GM23338 (cell line): ENCODE results near the gene KRTAP9-8. TPM values are rescaled to one million over a fixed set of nuclear protein-coding genes. Genes with fewer than 3 reads are reported as not detected.

Source experiments
- ATAC-seq: fragments of 200-7000 bp; cut with Tn5 transposase; 3 replicates; pipeline ENCODE4 v1.9.1; 2020
- DNase-seq: peaks from one replicate; pipeline ENCODE4 v3.0.0-alpha.2; 2015; ENCODE audit warnings: low spot score
- H2AFZ ChIP-seq: fragments of 200-600 bp; sonication (generic); 2 replicates; pipeline ENCODE4 v1.8.0; 2016; ENCODE audit warnings: antibody characterized with exemption, mild to moderate bottlenecking, moderate library complexity
- H3F3A ChIP-seq: fragments of 200-600 bp; sonication (generic); replicated peaks from 2 replicates; pipeline ENCODE4 v1.8.0; 2017; ENCODE audit warnings: antibody characterized with exemption, mixed run types, low read depth
- H3K27ac ChIP-seq: fragments of 200-600 bp; sonication (generic); 2 replicates; pipeline ENCODE4 v1.6.1; 2016; ENCODE audit warnings: low read depth
- H3K27me3 ChIP-seq: fragments of 200-600 bp; sonication (generic); 2 replicates; pipeline ENCODE4 v1.8.0; 2016; ENCODE audit warnings: mild to moderate bottlenecking, mixed run types, moderate library complexity; ENCODE audit not compliant: insufficient read depth
- H3K36me3 ChIP-seq: fragments of 200-600 bp; sonication (generic); 2 replicates; pipeline ENCODE4 v1.8.0; 2016; ENCODE audit warnings: mild to moderate bottlenecking; ENCODE audit not compliant: insufficient read depth
- H3K4me1 ChIP-seq: fragments of 200-600 bp; sonication (generic); 2 replicates; pipeline ENCODE4 v1.8.0; 2016; ENCODE audit warnings: mild to moderate bottlenecking, moderate library complexity; ENCODE audit not compliant: insufficient read depth
- H3K4me2 ChIP-seq: fragments of 200-600 bp; sonication (generic); 2 replicates; pipeline ENCODE4 v1.7.1; 2017; ENCODE audit warnings: mixed run types
- H3K4me3 ChIP-seq: fragments of 200-600 bp; sonication (generic); 2 replicates; pipeline ENCODE4 v1.6.1; 2016; ENCODE audit warnings: mixed run types
- H3K79me2 ChIP-seq: fragments of 200-600 bp; sonication (generic); replicated peaks from 2 replicates; pipeline ENCODE4 v1.8.0; 2017; ENCODE audit warnings: mild to moderate bottlenecking; ENCODE audit not compliant: insufficient read depth
- H3K9me2 ChIP-seq: fragments of 200-600 bp; sonication (generic); 2 replicates; pipeline ENCODE4 v1.8.0; 2017; ENCODE audit not compliant: insufficient read depth
- H4K20me1 ChIP-seq: fragments of 200-600 bp; sonication (generic); replicated peaks from 2 replicates; pipeline ENCODE4 v1.8.0; 2017; ENCODE audit warnings: mild to moderate bottlenecking; ENCODE audit not compliant: insufficient read depth
- H3K27ac Mint-ChIP-seq: 2 replicates; pipeline ENCODE4 v1.8.0; 2020; ENCODE audit warnings: inconsistent platforms, mild to moderate bottlenecking, moderate library complexity, mixed read lengths
- H3K27me3 Mint-ChIP-seq: 3 replicates; pipeline ENCODE4 v1.8.0; 2022; ENCODE audit warnings: low read depth, mild to moderate bottlenecking, moderate library complexity, mixed read lengths, inconsistent platforms; ENCODE audit not compliant: insufficient read depth, poor library complexity
- H3K36me3 Mint-ChIP-seq: 3 replicates; pipeline ENCODE4 v1.8.0; 2021; ENCODE audit warnings: low read depth, mild to moderate bottlenecking, inconsistent platforms, moderate library complexity, mixed read lengths
- H3K4me1 Mint-ChIP-seq: 3 replicates; pipeline ENCODE4 v1.8.0; 2020; ENCODE audit warnings: mild to moderate bottlenecking, inconsistent platforms, mixed read lengths
- H3K4me3 Mint-ChIP-seq: 3 replicates; pipeline ENCODE4 v1.8.0; 2021; ENCODE audit warnings: moderate library complexity, mild to moderate bottlenecking, inconsistent platforms, mixed read lengths
- H3K9me3 Mint-ChIP-seq: 3 replicates; pipeline ENCODE4 v1.8.0; 2020; ENCODE audit warnings: moderate library complexity, mild to moderate bottlenecking, inconsistent platforms, mixed read lengths
- CREB1 ChIP-seq: fragments of 250-450 bp; sonication (Bioruptor Pico); IDR thresholded peaks from 2 replicates; pipeline ENCODE4 v1.5.0; 2020; ENCODE audit warnings: low read depth, mild to moderate bottlenecking, moderate library complexity
- EZH2 ChIP-seq: fragments of 200-600 bp; sonication (generic); IDR thresholded peaks from one replicate; pipeline ENCODE4 v1.8.0; 2017; ENCODE audit warnings: antibody characterized with exemption, mild to moderate bottlenecking, low read depth; ENCODE audit not compliant: unreplicated experiment
- EZH2phosphoT487 ChIP-seq: fragments of 200-600 bp; sonication (generic); IDR thresholded peaks from one replicate; pipeline ENCODE4 v1.8.1; 2018; ENCODE audit warnings: antibody characterized with exemption; ENCODE audit not compliant: unreplicated experiment
- JUNB ChIP-seq: IDR thresholded peaks from one replicate; pipeline ENCODE4 v1.6.1; 2016; ENCODE audit warnings: antibody characterized with exemption; ENCODE audit not compliant: unreplicated experiment
- NANOG ChIP-seq: IDR thresholded peaks from 2 replicates; pipeline ENCODE4 v1.6.1; 2016; ENCODE audit warnings: antibody characterized with exemption, borderline replicate concordance
- POLR2AphosphoS5 ChIP-seq: IDR thresholded peaks from 2 replicates; pipeline ENCODE4 v1.6.1; 2016; ENCODE audit warnings: antibody characterized with exemption, low read depth
- STAT1 ChIP-seq: IDR thresholded peaks from one replicate; pipeline ENCODE4 v1.6.1; 2016; ENCODE audit warnings: antibody characterized with exemption; ENCODE audit not compliant: unreplicated experiment
- ZNF114 ChIP-seq: fragments of 250-450 bp; sonication (Bioruptor Pico); IDR thresholded peaks from 2 replicates; pipeline ENCODE4 v1.5.0; 2020; ENCODE audit warnings: mild to moderate bottlenecking, moderate library complexity
- ZNF331 ChIP-seq: fragments of 250-450 bp; sonication (Bioruptor Pico); IDR thresholded peaks from 2 replicates; pipeline ENCODE4 v1.5.0; 2020; ENCODE audit warnings: low read depth, mild to moderate bottlenecking, moderate library complexity
- polyA plus RNA-seq: library from polyadenylated mRNA; unstranded; fragments of >200 nt; fragmentation: Nextera tagmentation; extraction: Ambion mirVana; gene quantifications from 2 replicates; pipeline ENCODE4 v1.2.1, GENCODE V29; 2016
- total RNA-seq: library from RNA; depleted of rRNA; stranded (reverse); fragments of >200 nt; shearing (Covaris generic); gene quantifications from 2 replicates; pipeline ENCODE4 v1.2.3, GENCODE V29; 2014
- TF ChIP-seq, protein P1 (sequence below): fragments of 250-450 bp; sonication (Bioruptor Pico); IDR thresholded peaks from 2 replicates; pipeline ENCODE4 v1.5.0; 2020; ENCODE audit warnings: mild to moderate bottlenecking, moderate library complexity
- TF ChIP-seq, protein P2 (sequence below), 2 experiments: fragments of 200-600 bp in 1 of 2; sonication (generic) in 1 of 2; conservative IDR thresholded peaks; 2 replicates each; pipeline versions ENCODE4 v1.5.1 to v1.6.1; 2016 to 2017; ENCODE audit warnings: antibody characterized with exemption in 2 of 2, low read depth in 2 of 2, mild to moderate bottlenecking in 2 of 2, moderate library complexity in 1 of 2
- TF ChIP-seq, protein P3 (sequence below): IDR thresholded peaks from one replicate; pipeline ENCODE4 v1.6.1; 2018; ENCODE audit warnings: antibody characterized with exemption; ENCODE audit not compliant: unreplicated experiment
- TF ChIP-seq, protein P4 (sequence below): IDR thresholded peaks from 2 replicates; pipeline ENCODE4 v1.6.1; 2016; ENCODE audit warnings: antibody characterized with exemption

The KRTAP9-8 gene
- total and polyA plus RNA-seq, 2 experiments from 2014 or later: not detected

DNA sequence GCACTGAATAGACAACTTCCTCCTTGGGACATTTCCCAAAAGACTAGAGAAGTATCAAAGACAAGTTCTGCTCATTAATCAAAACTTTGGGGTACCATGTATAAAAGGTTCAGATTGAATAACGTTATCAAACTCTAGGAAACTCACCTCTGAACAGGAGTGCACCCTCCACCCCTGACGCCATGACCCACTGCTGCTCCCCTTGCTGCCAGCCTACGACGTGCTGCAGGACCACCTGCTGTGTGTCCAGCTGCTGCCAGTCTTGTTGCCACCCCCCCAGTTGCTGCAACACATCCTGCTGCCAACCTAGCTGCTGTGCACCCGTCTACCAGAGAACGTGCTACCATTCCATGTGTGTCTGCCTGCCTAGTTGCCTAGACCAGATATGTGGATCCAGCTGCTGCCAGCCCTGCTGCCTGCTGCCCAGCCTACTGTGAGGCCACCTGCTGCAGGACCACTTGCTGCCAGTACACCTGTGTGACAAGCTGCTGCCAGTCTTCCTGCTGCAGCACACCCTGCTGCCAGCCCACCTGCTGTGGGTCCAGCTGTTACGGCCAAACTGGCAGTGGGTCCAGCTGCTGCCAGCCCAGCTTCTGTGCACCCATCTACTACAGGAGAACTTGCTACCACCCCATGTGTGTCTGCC, 25.2 kb upstream of the KRTAP9-8 start:
- Mint-ChIP-seq H3K27me3 (peaks cover 5% of the 10 kb centered on the region), H3K4me3 (no peak overlapping the region), H3K36me3 (0 out of 3 replicates have a peak, but pooled peaks cover 4% of the 10 kb centered on the region), H3K27ac (no peak overlapping the region; the same call in 1 of the 2 replicates), H3K4me1 (no peaks in the 10 kb centered on the region), H3K9me3 (peaks cover 8% of the 10 kb centered on the region; the same call in 2 of the 3 replicates)
- H3K4me1 ChIP-seq: no peaks in the 10 kb centered on the region
- ATAC-seq (no peak), DNase-seq (no peak)
- TF ChIP-seq CREB1 (CRISPR knock-in tag) (no peak), EZH2phosphoT487 (no peak), STAT1 (no peak), EZH2 (no peak), ZNF331 (CRISPR knock-in tag) (no peak), ZNF114 (CRISPR knock-in tag) (no peak), NANOG (no peak), POLR2AphosphoS5 (no peak), JUNB (no peak)
- TF ChIP-seq, protein P1, sequence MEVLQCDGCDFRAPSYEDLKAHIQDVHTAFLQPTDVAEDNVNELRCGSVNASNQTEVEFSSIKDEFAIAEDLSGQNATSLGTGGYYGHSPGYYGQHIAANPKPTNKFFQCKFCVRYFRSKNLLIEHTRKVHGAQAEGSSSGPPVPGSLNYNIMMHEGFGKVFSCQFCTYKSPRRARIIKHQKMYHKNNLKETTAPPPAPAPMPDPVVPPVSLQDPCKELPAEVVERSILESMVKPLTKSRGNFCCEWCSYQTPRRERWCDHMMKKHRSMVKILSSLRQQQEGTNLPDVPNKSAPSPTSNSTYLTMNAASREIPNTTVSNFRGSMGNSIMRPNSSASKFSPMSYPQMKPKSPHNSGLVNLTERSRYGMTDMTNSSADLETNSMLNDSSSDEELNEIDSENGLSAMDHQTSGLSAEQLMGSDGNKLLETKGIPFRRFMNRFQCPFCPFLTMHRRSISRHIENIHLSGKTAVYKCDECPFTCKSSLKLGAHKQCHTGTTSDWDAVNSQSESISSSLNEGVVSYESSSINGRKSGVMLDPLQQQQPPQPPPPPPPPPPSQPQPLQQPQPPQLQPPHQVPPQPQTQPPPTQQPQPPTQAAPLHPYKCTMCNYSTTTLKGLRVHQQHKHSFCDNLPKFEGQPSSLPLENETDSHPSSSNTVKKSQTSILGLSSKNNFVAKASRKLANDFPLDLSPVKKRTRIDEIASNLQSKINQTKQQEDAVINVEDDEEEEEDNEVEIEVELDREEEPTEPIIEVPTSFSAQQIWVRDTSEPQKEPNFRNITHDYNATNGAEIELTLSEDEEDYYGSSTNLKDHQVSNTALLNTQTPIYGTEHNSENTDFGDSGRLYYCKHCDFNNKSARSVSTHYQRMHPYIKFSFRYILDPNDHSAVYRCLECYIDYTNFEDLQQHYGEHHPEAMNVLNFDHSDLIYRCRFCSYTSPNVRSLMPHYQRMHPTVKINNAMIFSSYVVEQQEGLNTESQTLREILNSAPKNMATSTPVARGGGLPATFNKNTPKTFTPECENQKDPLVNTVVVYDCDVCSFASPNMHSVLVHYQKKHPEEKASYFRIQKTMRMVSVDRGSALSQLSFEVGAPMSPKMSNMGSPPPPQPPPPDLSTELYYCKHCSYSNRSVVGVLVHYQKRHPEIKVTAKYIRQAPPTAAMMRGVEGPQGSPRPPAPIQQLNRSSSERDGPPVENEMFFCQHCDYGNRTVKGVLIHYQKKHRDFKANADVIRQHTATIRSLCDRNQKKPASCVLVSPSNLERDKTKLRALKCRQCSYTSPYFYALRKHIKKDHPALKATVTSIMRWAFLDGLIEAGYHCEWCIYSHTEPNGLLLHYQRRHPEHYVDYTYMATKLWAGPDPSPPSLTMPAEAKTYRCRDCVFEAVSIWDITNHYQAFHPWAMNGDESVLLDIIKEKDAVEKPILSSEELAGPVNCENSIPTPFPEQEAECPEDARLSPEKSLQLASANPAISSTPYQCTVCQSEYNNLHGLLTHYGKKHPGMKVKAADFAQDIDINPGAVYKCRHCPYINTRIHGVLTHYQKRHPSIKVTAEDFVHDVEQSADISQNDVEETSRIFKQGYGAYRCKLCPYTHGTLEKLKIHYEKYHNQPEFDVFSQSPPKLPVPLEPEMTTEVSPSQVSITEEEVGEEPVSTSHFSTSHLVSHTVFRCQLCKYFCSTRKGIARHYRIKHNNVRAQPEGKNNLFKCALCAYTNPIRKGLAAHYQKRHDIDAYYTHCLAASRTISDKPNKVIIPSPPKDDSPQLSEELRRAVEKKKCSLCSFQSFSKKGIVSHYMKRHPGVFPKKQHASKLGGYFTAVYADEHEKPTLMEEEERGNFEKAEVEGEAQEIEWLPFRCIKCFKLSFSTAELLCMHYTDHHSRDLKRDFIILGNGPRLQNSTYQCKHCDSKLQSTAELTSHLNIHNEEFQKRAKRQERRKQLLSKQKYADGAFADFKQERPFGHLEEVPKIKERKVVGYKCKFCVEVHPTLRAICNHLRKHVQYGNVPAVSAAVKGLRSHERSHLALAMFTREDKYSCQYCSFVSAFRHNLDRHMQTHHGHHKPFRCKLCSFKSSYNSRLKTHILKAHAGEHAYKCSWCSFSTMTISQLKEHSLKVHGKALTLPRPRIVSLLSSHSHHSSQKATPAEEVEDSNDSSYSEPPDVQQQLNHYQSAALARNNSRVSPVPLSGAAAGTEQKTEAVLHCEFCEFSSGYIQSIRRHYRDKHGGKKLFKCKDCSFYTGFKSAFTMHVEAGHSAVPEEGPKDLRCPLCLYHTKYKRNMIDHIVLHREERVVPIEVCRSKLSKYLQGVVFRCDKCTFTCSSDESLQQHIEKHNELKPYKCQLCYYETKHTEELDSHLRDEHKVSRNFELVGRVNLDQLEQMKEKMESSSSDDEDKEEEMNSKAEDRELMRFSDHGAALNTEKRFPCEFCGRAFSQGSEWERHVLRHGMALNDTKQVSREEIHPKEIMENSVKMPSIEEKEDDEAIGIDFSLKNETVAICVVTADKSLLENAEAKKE (CRISPR knock-in tag): no peak
- TF ChIP-seq, protein P2, sequence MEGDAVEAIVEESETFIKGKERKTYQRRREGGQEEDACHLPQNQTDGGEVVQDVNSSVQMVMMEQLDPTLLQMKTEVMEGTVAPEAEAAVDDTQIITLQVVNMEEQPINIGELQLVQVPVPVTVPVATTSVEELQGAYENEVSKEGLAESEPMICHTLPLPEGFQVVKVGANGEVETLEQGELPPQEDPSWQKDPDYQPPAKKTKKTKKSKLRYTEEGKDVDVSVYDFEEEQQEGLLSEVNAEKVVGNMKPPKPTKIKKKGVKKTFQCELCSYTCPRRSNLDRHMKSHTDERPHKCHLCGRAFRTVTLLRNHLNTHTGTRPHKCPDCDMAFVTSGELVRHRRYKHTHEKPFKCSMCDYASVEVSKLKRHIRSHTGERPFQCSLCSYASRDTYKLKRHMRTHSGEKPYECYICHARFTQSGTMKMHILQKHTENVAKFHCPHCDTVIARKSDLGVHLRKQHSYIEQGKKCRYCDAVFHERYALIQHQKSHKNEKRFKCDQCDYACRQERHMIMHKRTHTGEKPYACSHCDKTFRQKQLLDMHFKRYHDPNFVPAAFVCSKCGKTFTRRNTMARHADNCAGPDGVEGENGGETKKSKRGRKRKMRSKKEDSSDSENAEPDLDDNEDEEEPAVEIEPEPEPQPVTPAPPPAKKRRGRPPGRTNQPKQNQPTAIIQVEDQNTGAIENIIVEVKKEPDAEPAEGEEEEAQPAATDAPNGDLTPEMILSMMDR (conservative IDR thresholded peaks at IDR 0.05; ENCODE audit: low read depth in 2 of 2): no peak
- TF ChIP-seq, protein P3, sequence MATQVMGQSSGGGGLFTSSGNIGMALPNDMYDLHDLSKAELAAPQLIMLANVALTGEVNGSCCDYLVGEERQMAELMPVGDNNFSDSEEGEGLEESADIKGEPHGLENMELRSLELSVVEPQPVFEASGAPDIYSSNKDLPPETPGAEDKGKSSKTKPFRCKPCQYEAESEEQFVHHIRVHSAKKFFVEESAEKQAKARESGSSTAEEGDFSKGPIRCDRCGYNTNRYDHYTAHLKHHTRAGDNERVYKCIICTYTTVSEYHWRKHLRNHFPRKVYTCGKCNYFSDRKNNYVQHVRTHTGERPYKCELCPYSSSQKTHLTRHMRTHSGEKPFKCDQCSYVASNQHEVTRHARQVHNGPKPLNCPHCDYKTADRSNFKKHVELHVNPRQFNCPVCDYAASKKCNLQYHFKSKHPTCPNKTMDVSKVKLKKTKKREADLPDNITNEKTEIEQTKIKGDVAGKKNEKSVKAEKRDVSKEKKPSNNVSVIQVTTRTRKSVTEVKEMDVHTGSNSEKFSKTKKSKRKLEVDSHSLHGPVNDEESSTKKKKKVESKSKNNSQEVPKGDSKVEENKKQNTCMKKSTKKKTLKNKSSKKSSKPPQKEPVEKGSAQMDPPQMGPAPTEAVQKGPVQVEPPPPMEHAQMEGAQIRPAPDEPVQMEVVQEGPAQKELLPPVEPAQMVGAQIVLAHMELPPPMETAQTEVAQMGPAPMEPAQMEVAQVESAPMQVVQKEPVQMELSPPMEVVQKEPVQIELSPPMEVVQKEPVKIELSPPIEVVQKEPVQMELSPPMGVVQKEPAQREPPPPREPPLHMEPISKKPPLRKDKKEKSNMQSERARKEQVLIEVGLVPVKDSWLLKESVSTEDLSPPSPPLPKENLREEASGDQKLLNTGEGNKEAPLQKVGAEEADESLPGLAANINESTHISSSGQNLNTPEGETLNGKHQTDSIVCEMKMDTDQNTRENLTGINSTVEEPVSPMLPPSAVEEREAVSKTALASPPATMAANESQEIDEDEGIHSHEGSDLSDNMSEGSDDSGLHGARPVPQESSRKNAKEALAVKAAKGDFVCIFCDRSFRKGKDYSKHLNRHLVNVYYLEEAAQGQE: no peak
- TF ChIP-seq, protein P4, sequence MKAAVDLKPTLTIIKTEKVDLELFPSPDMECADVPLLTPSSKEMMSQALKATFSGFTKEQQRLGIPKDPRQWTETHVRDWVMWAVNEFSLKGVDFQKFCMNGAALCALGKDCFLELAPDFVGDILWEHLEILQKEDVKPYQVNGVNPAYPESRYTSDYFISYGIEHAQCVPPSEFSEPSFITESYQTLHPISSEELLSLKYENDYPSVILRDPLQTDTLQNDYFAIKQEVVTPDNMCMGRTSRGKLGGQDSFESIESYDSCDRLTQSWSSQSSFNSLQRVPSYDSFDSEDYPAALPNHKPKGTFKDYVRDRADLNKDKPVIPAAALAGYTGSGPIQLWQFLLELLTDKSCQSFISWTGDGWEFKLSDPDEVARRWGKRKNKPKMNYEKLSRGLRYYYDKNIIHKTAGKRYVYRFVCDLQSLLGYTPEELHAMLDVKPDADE: no peak
- no peaks in the 10 kb centered on the region for H3K79me2 ChIP-seq
- no peak overlapping the region for H3K4me2 ChIP-seq
- no peaks in the 10 kb centered on the region for H3F3A ChIP-seq
- H3K27ac ChIP-seq: no peak overlapping the region
- H3K36me3 ChIP-seq: peaks cover 2% of the 10 kb centered on the region; the same call in 1 of the 2 replicates
- H3K9me2 ChIP-seq: no peaks in the 10 kb centered on the region
- H3K27me3 ChIP-seq: no peaks in the 10 kb centered on the region
- H2AFZ ChIP-seq: no peak overlapping the region
- no peak overlapping the region for H3K4me3 ChIP-seq
- no peaks in the 10 kb centered on the region for H4K20me1 ChIP-seq
